AG04450 (cell line): ENCODE measurements around the gene ZNF581. TPM values are rescaled to one million over a fixed set of nuclear protein-coding genes. Genes with fewer than 3 reads are reported as not detected.

Experiments used
- CTCF ChIA-PET: fragments of 300-600, 350-600 bp; formaldehyde crosslinking; extraction: SDS; loops from one replicate; lab custom pipeline; 2022; ENCODE audit warnings: antibody characterized with exemption, inconsistent platforms; lab: Charles Lee
- POLR2A ChIA-PET: fragments of 350-600 bp; formaldehyde crosslinking; extraction: SDS; loops from one replicate; lab custom pipeline; 2021; ENCODE audit warnings: antibody characterized with exemption, inconsistent platforms; lab: Yijun Ruan, JAX
- DNase-seq: peaks from one replicate; pipeline ENCODE4 v3.0.0-alpha.2; 2011; ENCODE audit warnings: low read depth, low spot score
- H3K27ac ChIP-seq: one replicate; pipeline ENCODE4 v1.5.1; 2012; ENCODE audit warnings: low read depth, low read length, control low read depth
- H3K27me3 ChIP-seq: one replicate; pipeline ENCODE4 v1.6.0; 2012; ENCODE audit warnings: low read length; ENCODE audit not compliant: control insufficient read depth, insufficient read depth
- H3K4me3 ChIP-seq: 2 replicates; pipeline ENCODE4 v1.5.1; 2011; ENCODE audit warnings: mild to moderate bottlenecking, low read depth, low read length, control low read depth
- H3K9me3 ChIP-seq: 2 replicates; pipeline ENCODE4 v1.5.1; 2012; ENCODE audit warnings: low read length; ENCODE audit not compliant: control insufficient read depth, insufficient read depth
- polyA plus RNA-seq: library from polyadenylated mRNA; depleted of rRNA; stranded (reverse); fragments of >200 nt; gene quantifications from 2 replicates; pipeline ENCODE4 v1.2.3, GENCODE V29; 2011
- TF ChIP-seq, protein P1 (sequence below): IDR thresholded peaks from 2 replicates; pipeline ENCODE4 v1.5.1; 2011; ENCODE audit warnings: low read depth, low read length, control low read depth, inconsistent platforms

Gene ZNF581
- polyA plus RNA-seq, 1 experiment = 19.1 TPM

DNA sequence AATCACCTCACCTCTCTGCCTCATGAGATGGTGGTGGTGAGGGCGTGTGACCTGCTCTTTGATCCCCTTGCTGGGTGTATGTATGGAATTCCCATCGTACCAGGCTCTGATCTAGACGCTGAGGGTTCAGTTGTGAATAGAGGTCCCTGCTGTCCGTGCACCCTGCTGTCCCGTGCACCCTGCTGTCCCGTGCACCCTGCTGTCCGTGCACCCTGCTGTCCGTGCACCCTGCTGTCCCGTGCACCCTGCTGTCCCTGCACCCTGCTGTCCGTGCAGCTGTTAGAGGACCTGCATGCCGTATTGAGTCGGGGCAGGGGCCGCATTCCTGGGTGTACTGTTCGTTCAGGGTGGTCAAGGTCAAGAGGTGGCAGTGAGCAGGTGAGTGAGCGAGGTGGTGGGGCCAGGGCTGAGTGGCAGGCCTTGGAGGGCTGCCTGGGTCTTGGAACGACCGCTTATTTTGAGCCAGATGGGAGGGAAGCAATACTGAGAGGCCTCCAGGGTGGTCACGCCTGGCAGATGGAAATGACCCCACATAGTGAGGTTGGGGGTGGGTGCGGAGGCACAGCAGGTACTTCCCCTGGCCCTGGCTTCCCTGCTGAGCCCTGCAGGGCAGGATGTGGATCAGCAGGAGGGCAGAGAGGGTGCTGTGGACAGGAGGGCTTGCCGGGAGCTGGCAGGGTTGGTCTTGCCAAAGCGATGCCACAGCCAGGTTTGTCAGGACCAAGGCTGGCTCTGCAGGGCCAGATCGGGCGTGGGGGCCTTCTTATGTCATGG is 27.0 kb downstream of the ZNF581 start:
- Histone ChIP-seq H3K9me3 (no peaks in the 10 kb centered on the region; the same call in 1 of the 2 replicates), H3K27me3 (no peaks in the 10 kb centered on the region), H3K27ac (no peak overlapping the region), H3K4me3 (no peak overlapping the region)
- TF ChIP-seq, protein P1, sequence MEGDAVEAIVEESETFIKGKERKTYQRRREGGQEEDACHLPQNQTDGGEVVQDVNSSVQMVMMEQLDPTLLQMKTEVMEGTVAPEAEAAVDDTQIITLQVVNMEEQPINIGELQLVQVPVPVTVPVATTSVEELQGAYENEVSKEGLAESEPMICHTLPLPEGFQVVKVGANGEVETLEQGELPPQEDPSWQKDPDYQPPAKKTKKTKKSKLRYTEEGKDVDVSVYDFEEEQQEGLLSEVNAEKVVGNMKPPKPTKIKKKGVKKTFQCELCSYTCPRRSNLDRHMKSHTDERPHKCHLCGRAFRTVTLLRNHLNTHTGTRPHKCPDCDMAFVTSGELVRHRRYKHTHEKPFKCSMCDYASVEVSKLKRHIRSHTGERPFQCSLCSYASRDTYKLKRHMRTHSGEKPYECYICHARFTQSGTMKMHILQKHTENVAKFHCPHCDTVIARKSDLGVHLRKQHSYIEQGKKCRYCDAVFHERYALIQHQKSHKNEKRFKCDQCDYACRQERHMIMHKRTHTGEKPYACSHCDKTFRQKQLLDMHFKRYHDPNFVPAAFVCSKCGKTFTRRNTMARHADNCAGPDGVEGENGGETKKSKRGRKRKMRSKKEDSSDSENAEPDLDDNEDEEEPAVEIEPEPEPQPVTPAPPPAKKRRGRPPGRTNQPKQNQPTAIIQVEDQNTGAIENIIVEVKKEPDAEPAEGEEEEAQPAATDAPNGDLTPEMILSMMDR = no peak
- ChIA-PET CTCF (interaction anchor here (0.8 to 2.0 kb wide), 6 partner anchors 12 to 413 kb away, joined by 3 to 22 read pairs (median 6); no protein-coding TSS in a partner anchor), POLR2A (no interaction called here)
- no peak for DNase-seq

DNA sequence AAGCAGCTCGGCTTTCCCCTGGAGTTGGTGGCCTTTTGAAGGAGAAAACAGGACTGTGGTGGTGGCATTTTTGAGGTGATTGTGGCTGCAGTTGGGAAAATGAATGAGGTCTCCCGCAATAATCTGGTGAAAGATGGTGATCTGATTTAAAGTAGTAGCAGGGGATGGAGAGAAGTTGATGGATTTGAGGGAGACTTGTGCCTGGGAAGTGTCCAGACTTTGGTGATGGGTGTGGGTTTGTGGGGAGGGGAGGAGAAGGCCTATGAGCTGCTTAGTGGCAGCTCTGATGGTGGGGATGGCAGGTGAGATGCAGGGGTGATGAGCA is 27.6 kb downstream of the ZNF581 start:
- Histone ChIP-seq H3K9me3 (no peaks in the 10 kb centered on the region; the same call in 1 of the 2 replicates), H3K4me3 (no peak overlapping the region), H3K27ac (no peak overlapping the region), H3K27me3 (no peaks in the 10 kb centered on the region)
- TF ChIP-seq, protein P1 = no peak
- POLR2A ChIA-PET = interaction anchor here (0.5 kb wide), 1 partner anchor 36 kb away, joined by 4 read pairs; no protein-coding TSS in a partner anchor
- CTCF ChIA-PET = interaction anchor here (0.8 to 2.0 kb wide), 10 partner anchors 9 to 414 kb away, joined by 3 to 22 read pairs (median 6); no protein-coding TSS in a partner anchor
- DNase-seq = no peak

DNA sequence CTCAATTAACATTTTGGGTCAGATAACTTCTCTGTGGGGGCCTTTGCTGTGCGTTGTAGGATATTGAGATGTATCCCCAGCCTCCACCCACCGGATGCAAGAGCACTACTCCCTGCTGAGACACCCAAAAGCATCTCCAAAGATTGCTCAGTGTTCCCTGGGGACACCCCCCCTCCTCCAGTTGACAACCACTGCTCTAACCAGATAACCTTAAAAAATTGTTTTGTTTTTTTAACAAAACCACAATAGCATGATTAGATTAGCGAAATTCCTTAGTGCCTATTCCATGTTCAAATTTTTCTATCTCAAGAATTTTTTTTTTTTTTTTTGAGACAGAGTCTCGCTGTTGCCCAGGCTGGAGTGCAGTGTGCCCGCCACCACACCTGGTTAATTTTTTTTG is 29.0 kb downstream of the ZNF581 start:
- TF ChIP-seq, protein P1 = no peak
- ChIA-PET POLR2A (no interaction called here), CTCF (interaction anchor here (0.7 to 2.0 kb wide), 7 partner anchors 10 to 405 kb away, joined by 3 to 22 read pairs (median 8); no protein-coding TSS in a partner anchor)
- Histone ChIP-seq H3K27ac (no peak overlapping the region), H3K27me3 (no peaks in the 10 kb centered on the region), H3K9me3 (no peaks in the 10 kb centered on the region; the same call in 1 of the 2 replicates), H3K4me3 (no peak overlapping the region)
- no peak for DNase-seq

DNA sequence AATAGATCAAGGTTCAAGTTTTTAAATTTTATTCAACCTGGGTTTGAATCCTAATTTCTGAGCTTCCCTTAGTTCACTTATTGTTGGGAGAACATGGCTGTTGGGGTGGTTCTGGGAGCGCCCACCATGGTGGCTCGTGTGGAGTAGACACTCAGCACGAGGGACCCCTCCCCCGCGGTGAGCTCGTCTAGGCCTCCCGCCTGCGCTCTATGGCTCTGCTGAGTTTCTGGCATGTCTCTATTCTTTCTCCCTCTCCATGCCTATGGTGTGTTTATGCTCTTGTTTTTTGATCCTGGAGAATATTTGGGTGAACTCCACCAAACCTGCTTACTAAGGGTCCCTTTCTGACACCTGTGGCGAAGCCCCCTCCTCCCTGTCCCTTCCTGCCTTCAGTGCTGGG is 30.0 kb downstream of the ZNF581 start:
- no peak overlapping the region for H3K27ac ChIP-seq
- DNase-seq = no peak
- ChIA-PET POLR2A (interaction anchor here (2.0 kb wide), 1 partner anchor 19 kb away, joined by 6 read pairs; no protein-coding TSS in a partner anchor), CTCF (interaction anchor here (0.6 to 0.7 kb wide), 2 partner anchors 41 to 42 kb away, joined by 3 read pairs; no protein-coding TSS in a partner anchor)
- H3K4me3 ChIP-seq = no peak overlapping the region
- no peaks in the 10 kb centered on the region for H3K27me3 ChIP-seq
- no peaks in the 10 kb centered on the region; the same call in 1 of the 2 replicates for H3K9me3 ChIP-seq
- TF ChIP-seq, protein P1 = no peak

DNA sequence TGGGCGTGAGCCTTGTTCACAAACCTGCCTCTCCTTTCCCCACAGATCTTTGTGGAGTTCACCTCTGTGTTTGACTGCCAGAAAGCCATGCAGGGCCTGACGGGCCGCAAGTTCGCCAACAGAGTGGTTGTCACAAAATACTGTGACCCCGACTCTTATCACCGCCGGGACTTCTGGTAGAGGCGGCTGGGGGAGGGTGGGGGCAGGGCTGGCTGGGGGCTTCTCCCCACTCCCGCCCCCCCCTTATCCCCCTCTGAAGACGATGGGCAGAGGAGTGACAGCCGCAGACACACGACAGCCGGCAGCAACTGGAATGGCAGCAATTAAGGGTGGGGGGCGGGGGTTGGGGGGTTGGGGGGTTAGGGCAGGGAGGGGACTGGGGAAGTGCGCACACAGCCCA is 30.4 kb downstream of the ZNF581 start:
- TF ChIP-seq, protein P1 = no peak
- Histone ChIP-seq H3K27me3 (no peaks in the 10 kb centered on the region), H3K9me3 (no peaks in the 10 kb centered on the region; the same call in 1 of the 2 replicates), H3K4me3 (no peak overlapping the region), H3K27ac (no peak overlapping the region)
- CTCF ChIA-PET = interaction anchor here (0.6 kb wide), 1 partner anchor 43 kb away, joined by 3 read pairs; no protein-coding TSS in a partner anchor
- POLR2A ChIA-PET = interaction anchor here (2.0 kb wide), 1 partner anchor 20 kb away, joined by 6 read pairs; no protein-coding TSS in a partner anchor
- DNase-seq = no peak
